HepG2 (cell line): Measurements from ENCODE around the gene ARID3C. TPM values are rescaled to one million over a fixed set of nuclear protein-coding genes. Genes with fewer than 3 reads are reported as not detected.

ENCODE experiments used
- AKAP8 ChIP-seq: sonication (generic); formaldehyde crosslinking; IDR thresholded peaks from 2 replicates; pipeline ENCODE4 v1.5.1; 2020; ENCODE audit warnings: mild to moderate bottlenecking, missing genetic modification reagents
- CEBPG ChIP-seq: IDR thresholded peaks from 2 replicates; pipeline ENCODE4 v1.6.1; 2016
- FOXC1 ChIP-seq: sonication (generic); formaldehyde crosslinking; IDR thresholded peaks from 2 replicates; pipeline ENCODE4 v1.8.0; 2022; ENCODE audit warnings: mild to moderate bottlenecking, missing genetic modification reagents, borderline replicate concordance
- GLMP ChIP-seq: sonication (generic); formaldehyde crosslinking; IDR thresholded peaks from 2 replicates; pipeline ENCODE4 v1.9.0; 2021; ENCODE audit warnings: missing genetic modification reagents, mild to moderate bottlenecking, borderline replicate concordance
- HNF4A ChIP-seq: sonication (generic); formaldehyde crosslinking; IDR thresholded peaks from 2 replicates; pipeline ENCODE4 v1.4.0; 2020; ENCODE audit warnings: missing genetic modification reagents
- IRF2 ChIP-seq: IDR thresholded peaks from 2 replicates; pipeline ENCODE4 v1.6.1; 2018; ENCODE audit warnings: missing genetic modification reagents, missing compliant biosample characterization
- JUNB ChIP-seq: sonication (generic); formaldehyde crosslinking; IDR thresholded peaks from 2 replicates; pipeline ENCODE4 v1.8.0; 2022; ENCODE audit warnings: missing genetic modification reagents, mild to moderate bottlenecking, borderline replicate concordance
- KLF13 ChIP-seq: sonication (generic); formaldehyde crosslinking; IDR thresholded peaks from 2 replicates; pipeline ENCODE4 v1.4.0; 2020; ENCODE audit warnings: mild to moderate bottlenecking, missing genetic modification reagents
- MTA3 ChIP-seq: sonication (generic); formaldehyde crosslinking; IDR thresholded peaks from 2 replicates; pipeline ENCODE4 v1.4.0; 2020; ENCODE audit warnings: missing genetic modification reagents
- NR2F1 ChIP-seq, 2 experiments: fragments of 450-650 bp in 1 of 2; formaldehyde crosslinking in 1 of 2; IDR thresholded peaks; 2 replicates each; pipeline versions ENCODE4 v1.5.0 to v1.6.1; 2016 to 2020; ENCODE audit warnings: mild to moderate bottlenecking in 1 of 2, missing compliant biosample characterization in 1 of 2, missing genetic modification reagents in 1 of 2, moderate library complexity in 1 of 2
- YEATS4 ChIP-seq: sonication (generic); formaldehyde crosslinking; IDR thresholded peaks from 2 replicates; pipeline ENCODE4 v1.4.0; 2020; ENCODE audit warnings: missing genetic modification reagents, borderline replicate concordance
- ZKSCAN8 ChIP-seq: IDR thresholded peaks from 2 replicates; pipeline ENCODE4 v1.6.1; 2016; ENCODE audit warnings: borderline replicate concordance, missing genetic modification reagents, missing compliant biosample characterization
- ZNF101 ChIP-seq: sonication (generic); formaldehyde crosslinking; IDR thresholded peaks from 2 replicates; pipeline ENCODE4 v1.4.0; 2020; ENCODE audit warnings: mild to moderate bottlenecking, low read depth, missing genetic modification reagents, borderline replicate concordance
- ZNF3 ChIP-seq: IDR thresholded peaks from 2 replicates; pipeline ENCODE4 v1.7.0; 2017; ENCODE audit warnings: inconsistent platforms
- ZNF318 ChIP-seq: sonication (generic); formaldehyde crosslinking; IDR thresholded peaks from 2 replicates; pipeline ENCODE4 v1.4.0; 2020; ENCODE audit warnings: mild to moderate bottlenecking, missing genetic modification reagents
- ZNF34 ChIP-seq: sonication (generic); formaldehyde crosslinking; IDR thresholded peaks from 2 replicates; pipeline ENCODE4 v1.4.0; 2020; ENCODE audit warnings: mild to moderate bottlenecking, missing genetic modification reagents, borderline replicate concordance
- ZNF619 ChIP-seq: sonication (generic); formaldehyde crosslinking; IDR thresholded peaks from 2 replicates; pipeline ENCODE4 v1.4.0; 2020; ENCODE audit warnings: mild to moderate bottlenecking, missing genetic modification reagents
- ZNF790 ChIP-seq: sonication (generic); formaldehyde crosslinking; IDR thresholded peaks from 2 replicates; pipeline ENCODE4 v1.8.0; 2022; ENCODE audit warnings: missing genetic modification reagents, mild to moderate bottlenecking, borderline replicate concordance
- polyA plus RNA-seq, 8 experiments: library from polyadenylated mRNA; depleted of rRNA in 3 of 8; stranded (reverse) in 7 of 8; unstranded in 1 of 8; fragments of >200 nt; fragmentation: Illumina TruSeq in 4 of 8; extraction: Trizol in 4 of 8; gene quantifications; 2 replicates each; pipeline versions ENCODE4 v1.2.1 to v1.2.3, GENCODE V29; 2011 to 2016; ENCODE audit warnings: low read depth in 4 of 8, missing spikeins in 1 of 8, mixed read lengths in 1 of 8; ENCODE audit not compliant: insufficient read depth in 1 of 8
- total RNA-seq, 5 experiments: library from RNA; depleted of rRNA; stranded (reverse); fragments of >200 nt; fragmentation: Illumina TruSeq; extraction: Trizol; gene quantifications; 2 replicates each; pipeline ENCODE4 v1.2.3, GENCODE V29; 2016; ENCODE audit warnings: low read depth in 1 of 5
- TF ChIP-seq, protein P1 (sequence below): sonication (generic); formaldehyde crosslinking; IDR thresholded peaks from 2 replicates; pipeline ENCODE4 v1.5.0; 2020; ENCODE audit warnings: mild to moderate bottlenecking, low read depth, missing genetic modification reagents, borderline replicate concordance

Gene ARID3C
- total and polyA plus RNA-seq, 2 of the 13 experiments (the other 11 are each of a cell fraction or from before 2014, with no cell fraction given) = not detected

GRCh38 chr9:34637356-34638137 is 8.7 kb upstream of the ARID3C start, which contains the start of gene SIGMAR1 (continued):
- TF ChIP-seq AKAP8 (CRISPR knock-in tag) = peak; percentile 58; the same call in 1 of the 2 replicates
- no peak for TF ChIP-seq ZNF318 (CRISPR knock-in tag)
- TF ChIP-seq, protein P1, sequence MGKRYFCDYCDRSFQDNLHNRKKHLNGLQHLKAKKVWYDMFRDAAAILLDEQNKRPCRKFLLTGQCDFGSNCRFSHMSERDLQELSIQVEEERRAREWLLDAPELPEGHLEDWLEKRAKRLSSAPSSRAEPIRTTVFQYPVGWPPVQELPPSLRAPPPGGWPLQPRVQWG (CRISPR knock-in tag) = no peak
- no peak for TF ChIP-seq JUNB (CRISPR knock-in tag)
- TF ChIP-seq YEATS4 (CRISPR knock-in tag) = peak; percentile 86
- no peak for TF ChIP-seq ZNF3 (CRISPR knock-in tag)
- 0 out of 2 replicates have a peak, but pooled peaks have one; percentile 41 for TF ChIP-seq ZNF34 (CRISPR knock-in tag)
- no peak for TF ChIP-seq GLMP (CRISPR knock-in tag)
- TF ChIP-seq MTA3 (CRISPR knock-in tag) = no peak
- TF ChIP-seq ZNF790 = no peak; the same call in 1 of the 2 replicates
- TF ChIP-seq IRF2 (CRISPR knock-in tag) = peak; percentile 54
- TF ChIP-seq HNF4A (CRISPR knock-in tag) = no peak; the same call in 1 of the 2 replicates
- TF ChIP-seq FOXC1 (CRISPR knock-in tag) = no peak; the same call in none of the 2 replicates
- peak; percentile 59; the same call in 1 of the 2 replicates for TF ChIP-seq ZNF619 (CRISPR knock-in tag)
- TF ChIP-seq ZNF101 = no peak
- peak; percentile 18; the same call in 1 of the 2 replicates for TF ChIP-seq CEBPG (CRISPR knock-in tag)
- no peak for TF ChIP-seq KLF13 (CRISPR knock-in tag)
- no peak for TF ChIP-seq ZKSCAN8 (CRISPR knock-in tag)
- no peak for TF ChIP-seq NR2F1 (CRISPR knock-in tag; IDR thresholded peaks at IDR 0.05)
